GM23338 (cell line): ENCODE results near the gene RGS21.

Experiments
- CREB1 ChIP-seq: fragments of 250-450 bp; sonication (Bioruptor Pico); IDR thresholded peaks from 2 replicates; pipeline ENCODE4 v1.5.0; 2020; ENCODE audit warnings: low read depth, mild to moderate bottlenecking, moderate library complexity
- EZH2 ChIP-seq: fragments of 200-600 bp; sonication (generic); IDR thresholded peaks from one replicate; pipeline ENCODE4 v1.8.0; 2017; ENCODE audit warnings: antibody characterized with exemption, mild to moderate bottlenecking, low read depth; ENCODE audit not compliant: unreplicated experiment
- POLR2AphosphoS5 ChIP-seq: IDR thresholded peaks from 2 replicates; pipeline ENCODE4 v1.6.1; 2016; ENCODE audit warnings: antibody characterized with exemption, low read depth
- TF ChIP-seq, protein P1 (sequence below), 2 experiments: fragments of 200-600 bp in 1 of 2; sonication (generic) in 1 of 2; conservative IDR thresholded peaks; 2 replicates each; pipeline versions ENCODE4 v1.5.1 to v1.6.1; 2016 to 2017; ENCODE audit warnings: antibody characterized with exemption in 2 of 2, low read depth in 2 of 2, mild to moderate bottlenecking in 2 of 2, moderate library complexity in 1 of 2
- TF ChIP-seq, protein P2 (sequence below): IDR thresholded peaks from one replicate; pipeline ENCODE4 v1.6.1; 2018; ENCODE audit warnings: antibody characterized with exemption; ENCODE audit not compliant: unreplicated experiment

DNA sequence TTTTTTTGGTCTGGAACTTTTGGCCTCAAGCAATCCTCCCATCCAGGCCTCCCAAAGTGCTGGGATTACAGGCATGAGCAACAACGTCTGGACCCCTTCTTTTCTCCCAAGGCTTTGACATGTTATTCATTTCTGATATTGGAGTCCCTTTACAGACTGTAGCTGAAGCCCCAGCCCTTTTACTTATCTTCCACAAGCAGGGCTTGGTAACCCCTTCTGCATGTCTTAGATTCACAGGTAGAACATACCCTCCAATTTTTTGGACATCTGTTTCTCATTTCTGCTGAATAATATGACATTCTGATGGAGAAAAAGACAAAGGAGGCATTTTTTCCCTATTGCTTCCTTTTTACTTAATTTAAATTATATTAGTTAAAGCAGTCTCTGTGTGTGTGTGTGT lies 39.2 kb upstream of the RGS21 start:
- TF ChIP-seq, protein P1, sequence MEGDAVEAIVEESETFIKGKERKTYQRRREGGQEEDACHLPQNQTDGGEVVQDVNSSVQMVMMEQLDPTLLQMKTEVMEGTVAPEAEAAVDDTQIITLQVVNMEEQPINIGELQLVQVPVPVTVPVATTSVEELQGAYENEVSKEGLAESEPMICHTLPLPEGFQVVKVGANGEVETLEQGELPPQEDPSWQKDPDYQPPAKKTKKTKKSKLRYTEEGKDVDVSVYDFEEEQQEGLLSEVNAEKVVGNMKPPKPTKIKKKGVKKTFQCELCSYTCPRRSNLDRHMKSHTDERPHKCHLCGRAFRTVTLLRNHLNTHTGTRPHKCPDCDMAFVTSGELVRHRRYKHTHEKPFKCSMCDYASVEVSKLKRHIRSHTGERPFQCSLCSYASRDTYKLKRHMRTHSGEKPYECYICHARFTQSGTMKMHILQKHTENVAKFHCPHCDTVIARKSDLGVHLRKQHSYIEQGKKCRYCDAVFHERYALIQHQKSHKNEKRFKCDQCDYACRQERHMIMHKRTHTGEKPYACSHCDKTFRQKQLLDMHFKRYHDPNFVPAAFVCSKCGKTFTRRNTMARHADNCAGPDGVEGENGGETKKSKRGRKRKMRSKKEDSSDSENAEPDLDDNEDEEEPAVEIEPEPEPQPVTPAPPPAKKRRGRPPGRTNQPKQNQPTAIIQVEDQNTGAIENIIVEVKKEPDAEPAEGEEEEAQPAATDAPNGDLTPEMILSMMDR (conservative IDR thresholded peaks at IDR 0.05; ENCODE audit: low read depth in 2 of 2): no peak
- TF ChIP-seq, protein P2, sequence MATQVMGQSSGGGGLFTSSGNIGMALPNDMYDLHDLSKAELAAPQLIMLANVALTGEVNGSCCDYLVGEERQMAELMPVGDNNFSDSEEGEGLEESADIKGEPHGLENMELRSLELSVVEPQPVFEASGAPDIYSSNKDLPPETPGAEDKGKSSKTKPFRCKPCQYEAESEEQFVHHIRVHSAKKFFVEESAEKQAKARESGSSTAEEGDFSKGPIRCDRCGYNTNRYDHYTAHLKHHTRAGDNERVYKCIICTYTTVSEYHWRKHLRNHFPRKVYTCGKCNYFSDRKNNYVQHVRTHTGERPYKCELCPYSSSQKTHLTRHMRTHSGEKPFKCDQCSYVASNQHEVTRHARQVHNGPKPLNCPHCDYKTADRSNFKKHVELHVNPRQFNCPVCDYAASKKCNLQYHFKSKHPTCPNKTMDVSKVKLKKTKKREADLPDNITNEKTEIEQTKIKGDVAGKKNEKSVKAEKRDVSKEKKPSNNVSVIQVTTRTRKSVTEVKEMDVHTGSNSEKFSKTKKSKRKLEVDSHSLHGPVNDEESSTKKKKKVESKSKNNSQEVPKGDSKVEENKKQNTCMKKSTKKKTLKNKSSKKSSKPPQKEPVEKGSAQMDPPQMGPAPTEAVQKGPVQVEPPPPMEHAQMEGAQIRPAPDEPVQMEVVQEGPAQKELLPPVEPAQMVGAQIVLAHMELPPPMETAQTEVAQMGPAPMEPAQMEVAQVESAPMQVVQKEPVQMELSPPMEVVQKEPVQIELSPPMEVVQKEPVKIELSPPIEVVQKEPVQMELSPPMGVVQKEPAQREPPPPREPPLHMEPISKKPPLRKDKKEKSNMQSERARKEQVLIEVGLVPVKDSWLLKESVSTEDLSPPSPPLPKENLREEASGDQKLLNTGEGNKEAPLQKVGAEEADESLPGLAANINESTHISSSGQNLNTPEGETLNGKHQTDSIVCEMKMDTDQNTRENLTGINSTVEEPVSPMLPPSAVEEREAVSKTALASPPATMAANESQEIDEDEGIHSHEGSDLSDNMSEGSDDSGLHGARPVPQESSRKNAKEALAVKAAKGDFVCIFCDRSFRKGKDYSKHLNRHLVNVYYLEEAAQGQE: no peak
- no peak for TF ChIP-seq POLR2AphosphoS5
- no peak for TF ChIP-seq EZH2
- TF ChIP-seq CREB1: no peak
